Astrocyte (in vitro differentiated cells and primary cell): ENCODE data around the gene PLEKHA5. TPM values are rescaled to one million over a fixed set of nuclear protein-coding genes. Genes with fewer than 3 reads are reported as not detected.

Experiments used
- DNase-seq: peaks from one replicate; pipeline ENCODE4 v3.0.0-alpha.2; 2010; ENCODE audit warnings: low read depth
- FAIRE-seq: peaks from 2 replicates; lab custom pipeline; 2011; peaks lifted over from hg19 to GRCh38; lab: Jason Lieb, UNC
- H2AFZ ChIP-seq: 2 replicates; pipeline ENCODE4 v1.6.0; 2012; ENCODE audit warnings: low read depth, low read length, inconsistent platforms
- H3K27ac ChIP-seq: 2 replicates; pipeline ENCODE4 v1.5.1; 2011; ENCODE audit warnings: low read depth, low read length, inconsistent platforms
- H3K27me3 ChIP-seq: 2 replicates; pipeline ENCODE4 v1.6.0; 2011; ENCODE audit warnings: low read length, inconsistent platforms; ENCODE audit not compliant: insufficient read depth
- H3K36me3 ChIP-seq: 2 replicates; pipeline ENCODE4 v1.5.1; 2011; ENCODE audit warnings: low read length, inconsistent platforms; ENCODE audit not compliant: insufficient read depth
- H3K4me1 ChIP-seq: 2 replicates; pipeline ENCODE4 v1.5.1; 2011; ENCODE audit warnings: low read length, inconsistent platforms; ENCODE audit not compliant: insufficient read depth
- H3K4me2 ChIP-seq: 2 replicates; pipeline ENCODE4 v1.6.0; 2012; ENCODE audit warnings: low read length, inconsistent platforms
- H3K4me3 ChIP-seq: 2 replicates; pipeline ENCODE4 v1.5.1; 2011; ENCODE audit warnings: low read depth, mild to moderate bottlenecking, low read length, inconsistent platforms; ENCODE audit not compliant: insufficient read depth
- H3K79me2 ChIP-seq: 2 replicates; pipeline ENCODE4 v1.6.0; 2012; ENCODE audit warnings: mild to moderate bottlenecking, low read length, inconsistent platforms; ENCODE audit not compliant: insufficient read depth
- H3K9ac ChIP-seq: 2 replicates; pipeline ENCODE4 v1.6.0; 2012; ENCODE audit warnings: mild to moderate bottlenecking, low read length, inconsistent platforms
- H3K9me3 ChIP-seq: 2 replicates; pipeline ENCODE4 v1.5.1; 2012; ENCODE audit warnings: low read depth, mild to moderate bottlenecking, low read length, inconsistent platforms; ENCODE audit not compliant: insufficient read depth
- H4K20me1 ChIP-seq: 2 replicates; pipeline ENCODE4 v1.6.0; 2012; ENCODE audit warnings: low read length, inconsistent platforms; ENCODE audit not compliant: insufficient read depth
- H3K27ac Mint-ChIP-seq: one replicate; pipeline ENCODE4 v1.8.0; 2021; ENCODE audit warnings: mild to moderate bottlenecking, mixed read lengths; ENCODE audit not compliant: unreplicated experiment
- H3K27me3 Mint-ChIP-seq: one replicate; pipeline ENCODE4 v1.8.0; 2021; ENCODE audit warnings: low read depth, mixed read lengths; ENCODE audit not compliant: unreplicated experiment
- H3K36me3 Mint-ChIP-seq: one replicate; pipeline ENCODE4 v1.8.0; 2021; ENCODE audit warnings: low read depth, mixed read lengths; ENCODE audit not compliant: unreplicated experiment
- H3K4me1 Mint-ChIP-seq: one replicate; pipeline ENCODE4 v1.8.0; 2021; ENCODE audit warnings: low read depth, mixed read lengths; ENCODE audit not compliant: unreplicated experiment
- H3K4me3 Mint-ChIP-seq: one replicate; pipeline ENCODE4 v1.8.0; 2021; ENCODE audit warnings: mild to moderate bottlenecking, moderate library complexity, mixed read lengths; ENCODE audit not compliant: unreplicated experiment
- H3K9me3 Mint-ChIP-seq: one replicate; pipeline ENCODE4 v1.8.0; 2021; ENCODE audit warnings: mild to moderate bottlenecking, mixed read lengths; ENCODE audit not compliant: unreplicated experiment
- EZH2 ChIP-seq: IDR thresholded peaks from 2 replicates; pipeline ENCODE4 v1.6.1; 2012; ENCODE audit warnings: mild to moderate bottlenecking, low read length, inconsistent platforms; ENCODE audit not compliant: insufficient read depth
- total RNA-seq: library from RNA; stranded (reverse); gene quantifications from 2 replicates; pipeline ENCODE4 v1.2.1, GENCODE V29; 2021
- TF ChIP-seq, protein P1 (sequence below): IDR thresholded peaks from 2 replicates; pipeline ENCODE4 v1.5.1; 2011; ENCODE audit warnings: low read depth, mild to moderate bottlenecking, inconsistent platforms, low read length, moderate library complexity; ENCODE audit not compliant: insufficient read depth

Gene PLEKHA5
- total RNA-seq, 1 donor from 2014 or later, result 38.9 TPM

GRCh38 chr12:19148860-19149259 lies 19.3 kb downstream of the PLEKHA5 start:
- DNase-seq, result no peak
- TF ChIP-seq, protein P1, sequence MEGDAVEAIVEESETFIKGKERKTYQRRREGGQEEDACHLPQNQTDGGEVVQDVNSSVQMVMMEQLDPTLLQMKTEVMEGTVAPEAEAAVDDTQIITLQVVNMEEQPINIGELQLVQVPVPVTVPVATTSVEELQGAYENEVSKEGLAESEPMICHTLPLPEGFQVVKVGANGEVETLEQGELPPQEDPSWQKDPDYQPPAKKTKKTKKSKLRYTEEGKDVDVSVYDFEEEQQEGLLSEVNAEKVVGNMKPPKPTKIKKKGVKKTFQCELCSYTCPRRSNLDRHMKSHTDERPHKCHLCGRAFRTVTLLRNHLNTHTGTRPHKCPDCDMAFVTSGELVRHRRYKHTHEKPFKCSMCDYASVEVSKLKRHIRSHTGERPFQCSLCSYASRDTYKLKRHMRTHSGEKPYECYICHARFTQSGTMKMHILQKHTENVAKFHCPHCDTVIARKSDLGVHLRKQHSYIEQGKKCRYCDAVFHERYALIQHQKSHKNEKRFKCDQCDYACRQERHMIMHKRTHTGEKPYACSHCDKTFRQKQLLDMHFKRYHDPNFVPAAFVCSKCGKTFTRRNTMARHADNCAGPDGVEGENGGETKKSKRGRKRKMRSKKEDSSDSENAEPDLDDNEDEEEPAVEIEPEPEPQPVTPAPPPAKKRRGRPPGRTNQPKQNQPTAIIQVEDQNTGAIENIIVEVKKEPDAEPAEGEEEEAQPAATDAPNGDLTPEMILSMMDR, result no peak
- TF ChIP-seq EZH2, result no peak
- H3K79me2 ChIP-seq, result peaks cover 44% of the 10 kb centered on the region
- Mint-ChIP-seq H3K36me3 (peaks cover 10% of the 10 kb centered on the region), H3K9me3 (no peaks in the 10 kb centered on the region), H3K4me1 (peaks cover 25% of the 10 kb centered on the region), H3K4me3 (no peak overlapping the region), H3K27me3 (no peaks in the 10 kb centered on the region), H3K27ac (no peak overlapping the region)
- H3K27ac ChIP-seq, result no peak overlapping the region
- peaks cover 3% of the 10 kb centered on the region for H3K36me3 ChIP-seq
- peaks cover 6% of the 10 kb centered on the region for H3K4me1 ChIP-seq
- no peak overlapping the region for H3K4me3 ChIP-seq
- H3K27me3 ChIP-seq, result no peaks in the 10 kb centered on the region
- no peak overlapping the region for H3K4me2 ChIP-seq
- H4K20me1 ChIP-seq, result peaks cover 13% of the 10 kb centered on the region
- no peak overlapping the region for H2AFZ ChIP-seq
- H3K9me3 ChIP-seq, result no peaks in the 10 kb centered on the region
- no peak for FAIRE-seq
- H3K9ac ChIP-seq, result no peak overlapping the region

DNA sequence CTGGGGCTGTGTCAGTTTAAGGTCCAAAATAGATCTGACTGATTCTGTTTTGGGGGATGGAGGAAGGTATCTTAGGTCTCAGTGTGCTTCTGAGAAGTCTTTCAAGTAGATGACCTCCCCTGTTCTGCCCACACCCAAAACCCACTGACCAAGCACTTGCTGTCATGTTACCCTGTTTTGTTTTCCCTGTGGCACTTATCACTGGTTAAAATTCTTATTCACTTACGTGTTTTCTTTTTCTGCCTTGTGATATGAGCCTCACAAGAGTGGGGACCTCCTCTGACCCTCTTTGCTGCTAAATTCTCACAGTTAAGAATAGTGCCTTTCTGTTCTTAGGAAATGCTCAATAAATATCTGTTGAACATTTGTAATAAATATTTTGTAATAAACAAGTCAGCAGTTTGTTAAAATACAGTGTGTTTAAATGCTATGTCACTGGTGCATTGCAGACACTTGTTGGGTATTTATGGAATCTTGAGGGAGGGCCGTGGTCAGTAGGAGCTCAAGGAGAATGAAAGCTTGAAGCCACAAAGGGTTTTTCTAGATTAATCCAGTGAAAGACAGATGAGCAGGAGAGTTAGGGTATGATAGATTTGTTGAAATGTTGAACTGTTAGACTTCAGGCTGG lies 20.9 kb downstream of the PLEKHA5 start:
- Histone ChIP-seq H3K27me3 (no peaks in the 10 kb centered on the region), H3K4me3 (no peak overlapping the region), H3K27ac (peak overlapping the region; percentile 32), H3K9me3 (no peaks in the 10 kb centered on the region), H3K4me2 (peak overlapping the region; percentile 17), H3K9ac (no peak overlapping the region), H4K20me1 (peaks cover 7% of the 10 kb centered on the region), H3K79me2 (peaks cover 46% of the 10 kb centered on the region), H3K36me3 (no peaks in the 10 kb centered on the region), H2AFZ (no peak overlapping the region), H3K4me1 (peaks cover 6% of the 10 kb centered on the region)
- peak overlapping the region; percentile 67 for H3K27ac Mint-ChIP-seq
- TF ChIP-seq, protein P1, result no peak
- TF ChIP-seq EZH2, result no peak
- peaks cover 6% of the 10 kb centered on the region for H3K36me3 Mint-ChIP-seq
- peak overlapping the region; percentile 54 for H3K4me3 Mint-ChIP-seq
- DNase-seq (peak; percentile 61), FAIRE-seq (no peak)
- no peaks in the 10 kb centered on the region for H3K9me3 Mint-ChIP-seq
- peaks cover 25% of the 10 kb centered on the region for H3K4me1 Mint-ChIP-seq
- no peaks in the 10 kb centered on the region for H3K27me3 Mint-ChIP-seq

DNA sequence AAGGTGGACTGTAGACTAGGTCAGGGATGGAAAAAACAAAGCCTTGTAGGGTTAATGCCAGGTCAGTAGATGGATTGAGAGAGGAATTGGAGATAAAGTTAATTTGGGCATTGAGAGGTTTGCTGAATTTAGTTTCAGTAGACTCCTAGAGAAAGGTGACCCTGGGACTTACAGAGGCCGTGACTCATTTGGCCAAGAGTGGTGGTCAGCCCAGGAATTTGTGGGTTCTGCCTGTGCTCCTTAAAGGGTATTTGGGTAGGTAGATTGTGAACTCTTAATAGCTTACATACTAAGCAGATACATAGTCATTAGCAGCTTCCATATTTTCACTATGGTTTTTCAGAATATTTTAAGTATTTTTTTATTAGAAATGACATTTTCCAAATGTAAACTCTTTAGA lies 21.8 kb downstream of the PLEKHA5 start:
- Histone ChIP-seq H3K36me3 (no peaks in the 10 kb centered on the region), H3K4me1 (peaks cover 6% of the 10 kb centered on the region), H2AFZ (no peak overlapping the region), H3K9me3 (no peaks in the 10 kb centered on the region), H3K27me3 (no peaks in the 10 kb centered on the region), H3K79me2 (peaks cover 44% of the 10 kb centered on the region), H4K20me1 (peaks cover 7% of the 10 kb centered on the region), H3K4me2 (peak overlapping the region; percentile 17), H3K27ac (peak overlapping the region; percentile 32), H3K4me3 (no peak overlapping the region), H3K9ac (no peak overlapping the region)
- peak overlapping the region; percentile 67 for H3K27ac Mint-ChIP-seq
- DNase-seq (peak; percentile 64), FAIRE-seq (no peak)
- no peaks in the 10 kb centered on the region for H3K9me3 Mint-ChIP-seq
- H3K4me3 Mint-ChIP-seq, result peak overlapping the region; percentile 54
- H3K27me3 Mint-ChIP-seq, result no peaks in the 10 kb centered on the region
- TF ChIP-seq, protein P1, result no peak
- TF ChIP-seq EZH2, result no peak
- H3K4me1 Mint-ChIP-seq, result peaks cover 33% of the 10 kb centered on the region
- peaks cover 6% of the 10 kb centered on the region for H3K36me3 Mint-ChIP-seq
